H1 (cell line): ENCODE measurements around the gene TVP23A. TPM values are rescaled to one million over a fixed set of nuclear protein-coding genes. Genes with fewer than 3 reads are reported as not detected.

Source experiments
- CTCF ChIA-PET: fragments of 300-600 bp; sonication (Branson Sonifier 250); formaldehyde crosslinking; loops from one replicate; lab custom pipeline; 2021; ENCODE audit not compliant: partially characterized antibody; lab: Charles Lee
- POLR2A ChIA-PET: fragments of 300-600 bp; sonication (Branson Sonifier 250); formaldehyde crosslinking; loops from one replicate; lab custom pipeline; 2021; ENCODE audit warnings: inconsistent platforms; ENCODE audit not compliant: partially characterized antibody; lab: Charles Lee
- DNase-seq, 2 experiments: peaks; one replicate each; pipeline versions ENCODE4 v3.0.0 to v3.0.0-alpha.2; 2010 to 2022; ENCODE audit warnings: low spot score in 2 of 2, low read depth in 1 of 2, mixed read lengths in 1 of 2
- FAIRE-seq: peaks from 2 replicates; lab custom pipeline; 2011; peaks lifted over from hg19 to GRCh38; lab: Jason Lieb, UNC
- H2AFZ ChIP-seq: 2 replicates; pipeline ENCODE4 v1.8.1; 2012; ENCODE audit warnings: low read length, inconsistent platforms
- H2AK5ac ChIP-seq: 2 replicates; pipeline ENCODE4 v1.6.1; 2013; ENCODE audit warnings: low read depth, low read length
- H2BK120ac ChIP-seq: replicated peaks from 2 replicates; pipeline ENCODE3; 2013; ENCODE audit warnings: low read depth, low read length, inconsistent platforms
- H2BK12ac ChIP-seq: 2 replicates; pipeline ENCODE4 v1.6.1; 2013; ENCODE audit warnings: low read depth, low read length
- H2BK15ac ChIP-seq: 2 replicates; pipeline ENCODE4 v1.6.1; 2013; ENCODE audit warnings: low read length
- H2BK20ac ChIP-seq: 2 replicates; pipeline ENCODE4 v1.6.1; 2013; ENCODE audit warnings: low read length
- H2BK5ac ChIP-seq: 2 replicates; pipeline ENCODE4 v1.6.1; 2013; ENCODE audit warnings: low read depth, low read length
- H3K14ac ChIP-seq: 2 replicates; pipeline ENCODE4 v1.6.1; 2013; ENCODE audit warnings: inconsistent platforms; ENCODE audit not compliant: insufficient read length
- H3K18ac ChIP-seq: 2 replicates; pipeline ENCODE4 v1.6.1; 2013; ENCODE audit warnings: low read length; ENCODE audit errors: extremely low read depth
- H3K23ac ChIP-seq: 2 replicates; pipeline ENCODE4 v1.6.1; 2013; ENCODE audit warnings: inconsistent platforms; ENCODE audit not compliant: insufficient read length
- H3K23me2 ChIP-seq: 2 replicates; pipeline ENCODE4 v1.6.1; 2013; ENCODE audit warnings: low read depth, low read length
- H3K27ac ChIP-seq: 2 replicates; pipeline ENCODE4 v1.6.1; 2011; ENCODE audit warnings: low read depth, low read length, inconsistent platforms
- H3K27me3 ChIP-seq, 4 experiments: replicated peaks in 1 of 4; 1 replicate in 1 of 4; 2 replicates in 3 of 4; pipeline versions ENCODE4 v1.6.1 to v1.8.1; 2011 to 2013; ENCODE audit warnings: low read length in 3 of 4, mild to moderate bottlenecking in 3 of 4, inconsistent platforms in 2 of 4, mixed read lengths in 2 of 4, moderate library complexity in 1 of 4; ENCODE audit not compliant: control insufficient read depth in 3 of 4, insufficient read depth in 3 of 4; ENCODE audit errors: extremely low read depth in 1 of 4
- H3K36me3 ChIP-seq, 4 experiments: 2 replicates each; pipeline versions ENCODE4 v1.6.1 to v1.8.1; 2011 to 2013; ENCODE audit warnings: mild to moderate bottlenecking in 4 of 4, low read length in 3 of 4, moderate library complexity in 2 of 4, control low read depth in 1 of 4, inconsistent platforms in 1 of 4; ENCODE audit not compliant: insufficient read depth in 4 of 4, control insufficient read depth in 2 of 4
- H3K4ac ChIP-seq: replicated peaks from 2 replicates; pipeline ENCODE3; 2013; ENCODE audit warnings: low read length, low read depth, mixed read lengths, inconsistent platforms; ENCODE audit not compliant: insufficient read length
- H3K4me1 ChIP-seq, 4 experiments: replicated peaks in 1 of 4; 1 replicate in 1 of 4; 2 replicates in 3 of 4; pipeline versions ENCODE4 v1.6.1 to v1.8.1; 2011 to 2013; ENCODE audit warnings: low read length in 3 of 4, inconsistent platforms in 2 of 4, mixed read lengths in 1 of 4; ENCODE audit not compliant: insufficient read depth in 4 of 4, control insufficient read depth in 3 of 4
- H3K4me2 ChIP-seq, 2 experiments: 2 replicates each; pipeline versions ENCODE4 v1.6.1 to v1.8.1; 2011 to 2013; ENCODE audit warnings: low read depth in 2 of 2, low read length in 2 of 2, control low read depth in 1 of 2, inconsistent platforms in 1 of 2, mild to moderate bottlenecking in 1 of 2; ENCODE audit not compliant: insufficient read depth in 1 of 2
- H3K4me3 ChIP-seq, 4 experiments: fragments of 200-600, 300-600 bp in 1 of 4; sonication (generic), shearing (Covaris generic), sonication (Bioruptor Twin) in 1 of 4; 2 replicates each; pipeline versions ENCODE4 v1.5.1 to v1.8.1; 2011 to 2016; ENCODE audit warnings: low read length in 4 of 4, low read depth in 3 of 4, control low read depth in 2 of 4, inconsistent platforms in 2 of 4, mild to moderate bottlenecking in 2 of 4, mixed read lengths in 1 of 4, moderate library complexity in 1 of 4; ENCODE audit not compliant: insufficient read depth in 2 of 4; ENCODE audit errors: extremely low read depth in 1 of 4
- H3K56ac ChIP-seq: replicated peaks from 2 replicates; pipeline ENCODE3; 2013; ENCODE audit warnings: low read depth, mild to moderate bottlenecking, mixed read lengths, low read length, inconsistent platforms; ENCODE audit not compliant: insufficient read length
- H3K79me1 ChIP-seq: 2 replicates; pipeline ENCODE4 v1.6.1; 2013; ENCODE audit warnings: low read depth, low read length, control low read depth
- H3K79me2 ChIP-seq, 2 experiments: 2 replicates each; pipeline versions ENCODE4 v1.6.1 to v1.8.1; 2012 to 2013; ENCODE audit warnings: low read length in 2 of 2, mild to moderate bottlenecking in 2 of 2, inconsistent platforms in 1 of 2; ENCODE audit not compliant: insufficient read depth in 2 of 2, control insufficient read depth in 1 of 2
- H3K9ac ChIP-seq, 4 experiments: replicated peaks in 1 of 4; 1 replicate in 1 of 4; 2 replicates in 3 of 4; pipeline versions ENCODE4 v1.6.1 to v1.8.1; 2011 to 2013; ENCODE audit warnings: low read depth in 3 of 4, low read length in 3 of 4, control low read depth in 2 of 4, mild to moderate bottlenecking in 2 of 4, moderate library complexity in 2 of 4, inconsistent platforms in 1 of 4; ENCODE audit errors: extremely low read depth in 1 of 4
- H3K9me3 ChIP-seq, 2 experiments: 2 replicates each; pipeline versions ENCODE4 v1.6.1 to v1.8.1; 2012 to 2013; ENCODE audit warnings: mild to moderate bottlenecking in 2 of 2, moderate library complexity in 2 of 2, control low read depth in 1 of 2, inconsistent platforms in 1 of 2, low read depth in 1 of 2, low read length in 1 of 2, mixed read lengths in 1 of 2; ENCODE audit not compliant: insufficient read depth in 2 of 2
- H4K20me1 ChIP-seq, 2 experiments: replicated peaks in 1 of 2; 2 replicates each; pipeline versions ENCODE3 to v1.8.1; 2011 to 2013; ENCODE audit warnings: inconsistent platforms in 2 of 2, low read length in 2 of 2, mild to moderate bottlenecking in 1 of 2; ENCODE audit not compliant: insufficient read depth in 2 of 2, control insufficient read depth in 1 of 2
- H4K5ac ChIP-seq: 2 replicates; pipeline ENCODE4 v1.6.1; 2013; ENCODE audit warnings: low read length, low read depth, mixed read lengths, inconsistent platforms; ENCODE audit not compliant: insufficient read length
- H4K8ac ChIP-seq: 2 replicates; pipeline ENCODE4 v1.8.0; 2013; ENCODE audit warnings: mild to moderate bottlenecking, moderate library complexity, low read length, inconsistent platforms; ENCODE audit not compliant: insufficient read depth; ENCODE audit errors: extremely low read depth
- H4K91ac ChIP-seq: replicated peaks from 2 replicates; pipeline ENCODE3; 2013; ENCODE audit warnings: low read length, mixed read lengths, inconsistent platforms; ENCODE audit not compliant: insufficient read length
- SP1 ChIP-seq: IDR thresholded peaks from 2 replicates; pipeline ENCODE4 v1.6.1; 2011; ENCODE audit warnings: low read depth, low read length
- YY1 ChIP-seq: IDR thresholded peaks from 2 replicates; pipeline ENCODE4 v1.6.1; 2011; ENCODE audit warnings: low read depth, mild to moderate bottlenecking, low read length
- WGBS, 2 experiments: shearing (Covaris generic) in 1 of 2; methylation state at CpG; one replicate each; pipeline versions ENCODE4 v1.1.6 to v1.1.7; 2013 to 2015; ENCODE audit warnings: low lambda C conversion rate in 2 of 2, mixed read lengths in 2 of 2, inconsistent platforms in 1 of 2, low coverage in 1 of 2, missing lambda C conversion rate in 1 of 2; ENCODE audit not compliant: insufficient replicate concordance in 2 of 2, insufficient coverage in 1 of 2, insufficient read length in 1 of 2; ENCODE audit errors: extremely low coverage in 1 of 2, missing lambda C conversion rate in 1 of 2; 5-methylcytosine and 5-hydroxymethylcytosine counted together
- polyA plus RNA-seq, 7 experiments: library from polyadenylated mRNA; depleted of rRNA in 3 of 7; stranded (reverse) in 5 of 7; unstranded in 2 of 7; fragments of >200 nt in 5 of 7; fragments of 200-250 nt in 2 of 7; gene quantifications; 1 replicate in 5 of 7; 2 replicates in 1 of 7; 4 replicates in 1 of 7; pipeline versions ENCODE4 v1.2.1 to v1.2.3, GENCODE V29; 2011 to 2013; ENCODE audit warnings: missing spikeins in 2 of 7, mixed read lengths in 2 of 7
- total RNA-seq: library from RNA; stranded (reverse); fragmentation: NEBNext Ultra II Directional; extraction: Animal tissue kit (Norgen Biotek cat#: 25700); gene quantifications from 2 replicates; pipeline ENCODE4 v1.2.1, GENCODE V29; 2021

The TVP23A gene
- total and polyA plus RNA-seq, 2 of the 8 experiments (the other 6 are each of a cell fraction or from before 2014, with no cell fraction given): 2.2 to 3.1 TPM

DNA sequence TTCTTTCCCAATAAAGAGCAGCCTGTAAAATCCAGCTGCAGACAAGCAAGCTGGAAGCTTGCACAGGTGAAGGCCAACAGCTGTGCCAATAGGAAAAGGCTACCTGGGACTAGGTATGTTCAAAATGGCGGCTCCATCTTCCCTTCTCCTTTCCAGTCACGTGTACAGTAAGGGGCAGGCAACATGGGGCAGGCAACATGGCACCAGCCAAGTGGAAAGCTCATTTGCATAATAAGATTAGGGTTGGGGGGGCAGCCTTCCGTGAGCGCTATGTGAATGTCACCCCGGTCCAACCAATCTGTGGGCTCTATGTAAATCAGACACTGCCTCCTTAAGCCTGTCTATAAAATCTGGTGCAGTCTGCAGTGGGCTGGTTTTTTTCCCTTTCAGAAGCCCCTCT lies 31.3 kb downstream of the TVP23A start:
- Histone ChIP-seq H3K4me2 (no peak overlapping the region), H3K4me3 (no peak overlapping the region), H3K23ac (no peak overlapping the region), H3K79me2 (no peaks in the 10 kb centered on the region), H3K14ac (no peak overlapping the region), H3K4ac (no peak overlapping the region), H2BK12ac (no peak overlapping the region), H2BK20ac (no peak overlapping the region), H3K79me1 (no peaks in the 10 kb centered on the region), H3K36me3 (no peaks in the 10 kb centered on the region), H3K9me3 (peaks cover 0 to 7% of the 10 kb centered on the region in 2 experiments; a peak in 1 of 4 replicates), H4K91ac (no peak overlapping the region), H3K4me1 (no peaks in the 10 kb centered on the region), H4K20me1 (no peaks in the 10 kb centered on the region), H2BK15ac (no peak overlapping the region), H3K27me3 (no peaks in the 10 kb centered on the region)
- DNase-seq (no peak), FAIRE-seq (no peak)
- TF ChIP-seq YY1 (0 out of 2 replicates have a peak, but pooled peaks have one; percentile 10), SP1 (no peak)
- TF ChIP-seq, all 59 proteins: peak for 1
- Histone ChIP-seq H4K5ac (no peak overlapping the region), H4K8ac (no peak overlapping the region), H2AK5ac (no peak overlapping the region), H2AFZ (no peak overlapping the region), H2BK120ac (no peak overlapping the region), H3K18ac (no peak overlapping the region), H3K23me2 (0 out of 2 replicates have a peak, but pooled peaks cover 2% of the 10 kb centered on the region), H3K56ac (no peak overlapping the region), H3K27ac (no peak overlapping the region), H3K9ac (no peak overlapping the region), H2BK5ac (no peak overlapping the region)
- POLR2A ChIA-PET: no interaction called here
- WGBS, 2 experiments: 78% methylated on average over 5 of the region's 5 CpGs; no CpG with 5 or more reads in 1 of the 2 experiments
- CTCF ChIA-PET: interaction anchor here (0.9 kb wide), 1 partner anchor 13 kb away, joined by 3 read pairs; no protein-coding TSS in a partner anchor
